Measurements from ENCODE around the gene PNMA8C. TPM values are rescaled to one million over a fixed set of nuclear protein-coding genes. Genes with fewer than 3 reads are reported as not detected.

PNMA8C gene
- not detected in 2 replicates for total RNA-seq (2022)
- not detected for Bru-seq, nascent RNA
- not detected for BruChase-seq, experiment 1, labeled RNA remaining after a 6-hour chase
- not detected for BruChase-seq, experiment 2, labeled RNA remaining after a 2-hour chase
- long read RNA-seq: 0 reads

DNA sequence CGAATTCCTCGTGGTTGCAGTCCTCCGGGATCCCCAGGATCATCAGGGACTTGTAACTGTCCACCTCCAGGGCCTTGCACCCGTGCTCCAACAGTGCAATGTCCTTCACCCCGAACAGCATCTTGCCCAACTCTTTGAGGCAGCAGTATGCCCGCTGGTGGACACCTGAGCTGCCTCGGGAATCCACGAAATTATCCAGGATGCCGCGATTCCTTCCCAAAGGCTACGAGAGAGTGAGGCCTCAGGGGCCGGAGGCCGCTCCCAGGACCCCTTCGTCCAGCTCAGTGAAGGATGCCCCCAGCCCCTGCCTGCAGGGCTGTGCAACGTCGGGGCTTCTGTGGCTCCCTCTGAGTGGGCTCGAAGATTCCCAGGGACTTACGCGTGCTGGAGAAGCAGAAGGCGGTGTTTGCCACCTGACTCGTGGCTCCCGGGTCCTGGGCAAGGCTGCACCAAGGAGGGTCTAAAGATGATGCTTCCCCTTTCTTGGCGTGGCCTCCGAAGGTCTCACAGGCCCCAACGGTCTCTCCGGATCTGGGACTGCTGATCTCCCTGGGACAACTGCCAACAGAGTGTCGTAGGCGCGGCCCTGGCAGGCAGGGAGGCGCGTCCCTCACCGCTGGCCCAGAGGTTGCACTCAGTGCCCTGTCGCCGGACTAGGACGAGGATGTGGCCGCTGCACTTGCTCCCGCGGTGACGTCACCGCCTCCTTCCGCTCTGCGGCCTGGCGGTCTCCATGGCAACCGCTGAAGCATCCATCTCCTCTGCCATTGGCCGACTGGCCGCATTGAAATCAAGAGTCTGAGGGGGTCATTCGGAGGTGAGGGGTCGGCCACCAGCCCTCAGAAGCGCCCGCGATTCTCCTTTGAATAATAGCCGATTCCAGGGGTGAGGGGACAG lies at the start of gene PNMA8C:
Gene PNMA8C, minus strand, starts transcription at position 698 of the 897 bp plus-strand sequence. Its CDS starts 577 bp downstream, at position 121.
- TF ChIP-seq, protein P1, sequence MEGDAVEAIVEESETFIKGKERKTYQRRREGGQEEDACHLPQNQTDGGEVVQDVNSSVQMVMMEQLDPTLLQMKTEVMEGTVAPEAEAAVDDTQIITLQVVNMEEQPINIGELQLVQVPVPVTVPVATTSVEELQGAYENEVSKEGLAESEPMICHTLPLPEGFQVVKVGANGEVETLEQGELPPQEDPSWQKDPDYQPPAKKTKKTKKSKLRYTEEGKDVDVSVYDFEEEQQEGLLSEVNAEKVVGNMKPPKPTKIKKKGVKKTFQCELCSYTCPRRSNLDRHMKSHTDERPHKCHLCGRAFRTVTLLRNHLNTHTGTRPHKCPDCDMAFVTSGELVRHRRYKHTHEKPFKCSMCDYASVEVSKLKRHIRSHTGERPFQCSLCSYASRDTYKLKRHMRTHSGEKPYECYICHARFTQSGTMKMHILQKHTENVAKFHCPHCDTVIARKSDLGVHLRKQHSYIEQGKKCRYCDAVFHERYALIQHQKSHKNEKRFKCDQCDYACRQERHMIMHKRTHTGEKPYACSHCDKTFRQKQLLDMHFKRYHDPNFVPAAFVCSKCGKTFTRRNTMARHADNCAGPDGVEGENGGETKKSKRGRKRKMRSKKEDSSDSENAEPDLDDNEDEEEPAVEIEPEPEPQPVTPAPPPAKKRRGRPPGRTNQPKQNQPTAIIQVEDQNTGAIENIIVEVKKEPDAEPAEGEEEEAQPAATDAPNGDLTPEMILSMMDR (IDR thresholded peaks at IDR 0.05; ENCODE audit: unreplicated experiment): no peak
- H3K27ac Mint-ChIP-seq (ENCODE audit: unreplicated experiment): no peak within 1 kb of the TSS
- peak; percentile 62 for DNase-seq
- no TSS peak for BruUV-seq (replicated peaks)
- H3K9me3 Mint-ChIP-seq (ENCODE audit: low read depth, unreplicated experiment): no peaks in the 10 kb centered on the region
- CTCF ChIA-PET: no interaction called here
- H3K27me3 Mint-ChIP-seq (ENCODE audit: unreplicated experiment): peaks cover 77% of the 10 kb centered on the region
- H3K4me1 Mint-ChIP-seq (ENCODE audit: low read depth, unreplicated experiment): peaks cover 23% of the 10 kb centered on the region
- intact Hi-C loops (cut with micrococcal nuclease; ENCODE audit: unreplicated experiment): no loop called here
- H3K36me3 Mint-ChIP-seq (ENCODE audit: insufficient read depth, unreplicated experiment): peaks cover 6% of the 10 kb centered on the region
- peak within 1 kb of the TSS; percentile 6 for H3K4me3 Mint-ChIP-seq (ENCODE audit: low read depth, unreplicated experiment)

DNA sequence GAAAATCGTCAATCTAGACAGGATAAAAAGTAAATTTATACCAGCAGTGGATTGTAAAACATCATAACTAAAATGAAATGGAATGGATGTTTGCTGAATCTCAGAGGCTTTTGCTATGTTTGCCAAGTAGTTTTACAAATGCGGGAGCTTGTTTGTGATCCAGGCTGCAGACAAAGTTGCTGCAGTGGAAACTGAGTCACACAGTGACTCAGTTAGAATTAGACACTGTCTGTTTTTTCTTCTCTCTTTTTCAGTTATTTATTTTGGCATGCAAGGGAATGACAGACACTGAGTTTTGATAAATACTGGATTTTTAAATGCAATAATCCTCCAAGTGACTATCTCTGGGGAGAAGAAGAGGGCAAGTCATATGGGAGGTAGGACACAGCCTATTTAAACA lies 47.2 kb upstream of the PNMA8C start:
- no peak overlapping the region for H3K4me3 Mint-ChIP-seq (ENCODE audit: low read depth, unreplicated experiment)
- H3K9me3 Mint-ChIP-seq (ENCODE audit: low read depth, unreplicated experiment): no peaks in the 10 kb centered on the region
- no peaks in the 10 kb centered on the region for H3K4me1 Mint-ChIP-seq (ENCODE audit: low read depth, unreplicated experiment)
- BruUV-seq (replicated peaks): no TSS peak
- peaks cover 52% of the 10 kb centered on the region for H3K27me3 Mint-ChIP-seq (ENCODE audit: unreplicated experiment)
- no peaks in the 10 kb centered on the region for H3K36me3 Mint-ChIP-seq (ENCODE audit: insufficient read depth, unreplicated experiment)
- CTCF ChIA-PET: interaction anchor here (0.7 kb wide), 2 partner anchors 8 to 345 kb away, joined by 5 read pairs; no protein-coding TSS in a partner anchor
- H3K27ac Mint-ChIP-seq (ENCODE audit: unreplicated experiment): no peak overlapping the region
- TF ChIP-seq, protein P1 (IDR thresholded peaks at IDR 0.05; ENCODE audit: unreplicated experiment): no peak
- intact Hi-C loops (cut with micrococcal nuclease; ENCODE audit: unreplicated experiment): no loop called here
- no peak for DNase-seq

DNA sequence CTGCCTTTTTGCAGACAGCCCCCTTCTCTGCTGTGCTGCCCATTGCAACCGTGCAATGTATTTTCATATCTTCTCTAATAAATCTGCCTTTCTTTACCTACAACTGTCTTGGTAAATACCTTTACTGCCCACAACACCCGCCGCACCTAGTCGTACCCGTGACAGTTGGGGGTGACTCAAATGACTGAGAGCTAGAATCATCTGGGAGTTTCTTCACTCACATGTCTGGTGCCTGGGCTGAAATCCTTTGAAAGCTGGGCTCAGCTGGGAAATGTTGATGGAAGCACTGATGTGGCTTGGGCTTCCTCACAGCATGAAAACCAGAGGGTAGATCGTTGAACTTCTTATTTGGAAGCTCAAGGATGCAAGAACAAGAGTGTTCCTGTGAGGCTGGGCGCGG lies 45.5 kb upstream of the PNMA8C start:
- Mint-ChIP-seq H3K36me3 (ENCODE audit: insufficient read depth, unreplicated experiment) (no peaks in the 10 kb centered on the region), H3K4me1 (ENCODE audit: low read depth, unreplicated experiment) (no peaks in the 10 kb centered on the region), H3K9me3 (ENCODE audit: low read depth, unreplicated experiment) (peaks cover 5% of the 10 kb centered on the region), H3K27ac (ENCODE audit: unreplicated experiment) (no peak overlapping the region), H3K4me3 (ENCODE audit: low read depth, unreplicated experiment) (no peak overlapping the region), H3K27me3 (ENCODE audit: unreplicated experiment) (peaks cover 59% of the 10 kb centered on the region)
- DNase-seq: no peak
- CTCF ChIA-PET: interaction anchor here (0.6 to 1.1 kb wide), 4 partner anchors 25 to 218 kb away, joined by 3 to 7 read pairs (median 4); no protein-coding TSS in a partner anchor
- intact Hi-C loops (cut with micrococcal nuclease; ENCODE audit: unreplicated experiment): no loop called here
- TF ChIP-seq, protein P1 (IDR thresholded peaks at IDR 0.05; ENCODE audit: unreplicated experiment): no peak
- BruUV-seq (replicated peaks): no TSS peak

DNA sequence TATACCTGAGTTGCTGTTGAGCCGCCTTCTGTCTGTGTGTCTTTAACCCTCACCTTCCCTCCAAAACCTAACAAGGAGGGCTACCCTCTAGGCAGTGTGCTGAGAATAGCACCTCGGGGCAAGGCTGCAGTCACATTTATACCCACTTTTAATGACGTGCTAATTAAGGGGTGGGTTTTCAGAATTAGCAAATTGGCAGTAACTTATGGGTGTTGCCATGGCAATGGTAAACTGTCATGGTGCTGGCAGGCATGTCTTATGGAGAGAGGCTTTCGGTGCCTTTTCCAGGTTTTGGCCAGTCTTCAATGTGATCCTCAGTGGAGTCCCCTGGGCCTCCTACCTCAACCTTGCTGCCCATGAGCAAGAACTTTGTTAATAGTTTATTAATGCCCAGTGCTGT lies 43.9 kb upstream of the PNMA8C start:
- no TSS peak for BruUV-seq (replicated peaks)
- DNase-seq: no peak
- Mint-ChIP-seq H3K36me3 (ENCODE audit: insufficient read depth, unreplicated experiment) (no peaks in the 10 kb centered on the region), H3K4me1 (ENCODE audit: low read depth, unreplicated experiment) (no peaks in the 10 kb centered on the region), H3K27ac (ENCODE audit: unreplicated experiment) (no peak overlapping the region), H3K27me3 (ENCODE audit: unreplicated experiment) (peaks cover 61% of the 10 kb centered on the region), H3K4me3 (ENCODE audit: low read depth, unreplicated experiment) (no peak overlapping the region), H3K9me3 (ENCODE audit: low read depth, unreplicated experiment) (peaks cover 5% of the 10 kb centered on the region)
- CTCF ChIA-PET: no interaction called here
- TF ChIP-seq, protein P1 (IDR thresholded peaks at IDR 0.05; ENCODE audit: unreplicated experiment): no peak
- intact Hi-C loops (cut with micrococcal nuclease; ENCODE audit: unreplicated experiment): no loop called here

All from Calu3 (cell line).